HepG2 (cell line): ENCODE data around the gene ANKS4B.

Source experiments
- CC2D1A ChIP-seq: sonication (generic); formaldehyde crosslinking; IDR thresholded peaks from 2 replicates; pipeline ENCODE4 v1.8.1; 2023; ENCODE audit warnings: mild to moderate bottlenecking, missing genetic modification reagents
- NFRKB ChIP-seq: fragments of 450-650 bp; IDR thresholded peaks from 2 replicates; pipeline ENCODE4 v1.6.1; 2017
- TAF15 ChIP-seq: fragments of 200-400 bp; formaldehyde crosslinking; IDR thresholded peaks from one replicate; pipeline ENCODE4 v1.6.1; 2018; ENCODE audit warnings: mild to moderate bottlenecking, low read depth, low read length; ENCODE audit not compliant: poor library complexity, severe bottlenecking
- TBL1XR1 ChIP-seq: fragments of 150-350 bp; IDR thresholded peaks from 2 replicates; pipeline ENCODE4 v1.6.1; 2014; ENCODE audit warnings: borderline replicate concordance, low read length; ENCODE audit not compliant: partially characterized antibody
- ZNF451 ChIP-seq: sonication (generic); formaldehyde crosslinking; IDR thresholded peaks from 2 replicates; pipeline ENCODE4 v1.5.0; 2020; ENCODE audit warnings: mild to moderate bottlenecking, missing genetic modification reagents

GRCh38 chr16:21233521-21234150 lies at the start of gene ANKS4B:
- TF ChIP-seq CC2D1A (CRISPR knock-in tag) (0 out of 2 replicates have a peak, but pooled peaks have one; percentile 14), NFRKB (no peak), ZNF451 (no peak), TBL1XR1 (peak; percentile 99), TAF15 (no peak)
